HG03175 (cell line): Measurements from ENCODE around the gene DENND1C.

Source experiments
- ATAC-seq: cut with Tn5 transposase; IDR thresholded peaks from one replicate; pipeline ENCODE4 v1.9.1; 2021; ENCODE audit warnings: mild to moderate bottlenecking, moderate library complexity; ENCODE audit not compliant: unreplicated experiment

DENND1C gene

DNA sequence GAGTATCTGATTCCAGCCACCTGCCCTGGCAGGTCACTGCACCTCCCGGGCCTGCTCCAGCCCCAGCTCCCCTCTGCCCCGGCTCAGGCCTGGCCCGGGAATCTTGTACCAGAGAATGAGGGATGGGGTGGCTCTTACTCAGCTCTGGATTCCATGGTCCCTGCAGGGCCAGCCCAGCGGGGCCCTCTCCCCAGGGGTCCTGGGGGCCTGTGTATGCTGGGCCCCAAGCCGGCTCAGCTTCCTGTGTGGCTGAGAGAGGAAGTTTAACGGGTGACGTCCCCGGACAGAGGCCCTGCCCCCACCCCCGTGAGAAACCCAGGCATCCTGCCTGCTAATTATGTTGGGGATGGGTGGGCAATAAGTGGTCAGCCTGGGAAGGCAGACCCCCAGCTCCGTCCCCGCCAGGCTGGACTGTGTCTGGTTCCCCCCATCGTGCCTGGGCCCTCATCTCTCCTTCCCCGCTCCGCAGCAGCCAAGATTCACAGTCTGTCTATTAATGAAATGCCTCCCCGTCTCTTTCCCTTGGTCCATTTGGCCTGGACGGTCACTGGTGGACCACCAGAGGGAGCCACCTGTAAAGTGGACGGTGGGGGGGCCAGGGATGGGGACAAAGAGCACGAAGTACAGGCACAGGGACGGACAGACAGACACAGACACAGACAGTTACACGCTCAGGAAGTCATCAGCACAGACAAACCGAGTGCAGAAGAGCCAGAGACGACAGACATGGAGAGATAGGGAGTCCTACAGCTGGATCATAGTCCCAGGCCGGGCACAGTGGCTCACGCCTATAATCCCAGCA, at the start of gene DENND1C:
Gene DENND1C, minus strand, starts transcription at position 247 of the 802 bp plus-strand sequence. Its CDS starts 92 bp downstream, at position 155.
- ATAC-seq, result peak; percentile 66

DNA sequence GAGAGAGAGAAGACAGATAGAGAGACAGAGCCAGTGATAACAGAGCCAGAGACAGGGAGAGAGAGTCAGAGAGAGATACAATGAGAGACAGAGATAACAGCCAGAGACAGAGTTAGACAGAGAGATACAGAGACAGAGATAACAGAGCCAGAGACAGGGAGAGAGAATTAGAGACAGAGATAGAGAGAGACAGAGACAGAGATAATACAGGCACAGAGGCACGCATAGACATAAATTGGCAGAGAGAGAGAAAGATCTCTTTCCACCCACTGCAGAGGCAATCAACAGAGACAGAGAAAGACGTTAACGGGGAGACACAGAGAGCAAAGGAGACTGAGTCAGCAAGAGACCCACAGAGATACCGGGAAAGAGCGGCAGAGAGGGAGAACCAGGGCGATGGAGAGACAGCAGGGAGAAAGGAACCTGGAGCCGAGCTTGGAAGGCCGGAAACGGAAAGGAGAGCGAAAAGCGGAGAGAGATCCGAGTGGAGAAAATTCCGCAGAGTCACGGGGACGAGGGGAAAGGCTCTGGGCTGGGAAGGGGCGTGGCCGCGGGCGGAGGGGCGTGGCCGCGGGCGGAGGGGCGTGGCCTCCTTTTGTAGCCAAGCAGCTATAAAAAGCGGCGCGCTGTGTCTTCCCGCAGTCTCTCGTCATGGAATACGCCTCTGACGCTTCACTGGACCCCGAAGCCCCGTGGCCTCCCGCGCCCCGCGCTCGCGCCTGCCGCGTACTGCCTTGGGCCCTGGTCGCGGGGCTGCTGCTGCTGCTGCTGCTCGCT, 49.0 kb upstream of the DENND1C start, which contains the start of gene TNFSF9:
Gene TNFSF9, plus strand, starts transcription at position 641 of the 777 bp plus-strand sequence. Its CDS starts 11 bp downstream, at position 652.
- ATAC-seq, result peak; percentile 28

DNA sequence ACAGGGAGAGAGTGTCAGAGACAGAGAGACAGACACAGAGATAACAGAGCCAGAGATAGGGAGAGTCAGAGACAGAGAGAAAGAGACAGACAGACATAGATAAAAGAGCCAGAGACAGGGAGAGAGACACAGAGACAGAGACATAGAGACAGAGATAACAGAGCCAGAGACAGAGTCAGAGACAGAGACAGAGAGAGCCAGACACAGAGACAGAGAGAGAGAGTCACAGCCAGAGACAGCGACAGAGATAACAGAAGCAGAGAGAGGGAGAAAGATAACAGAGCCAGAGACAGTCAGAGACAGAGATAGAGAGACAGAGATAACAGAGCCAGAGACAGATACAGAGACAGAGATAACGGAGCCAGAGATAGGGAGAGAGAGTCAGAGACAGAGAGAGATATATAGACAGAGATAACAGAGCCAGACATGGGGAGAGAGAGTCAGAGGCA, 48.4 kb upstream of the DENND1C start:
- no peak for ATAC-seq

GRCh38 chr19:6529351-6529750, 47.8 kb upstream of the DENND1C start:
- no peak for ATAC-seq

- peak; percentile 1 for ATAC-seq
Observed at GRCh38 chr19:6528544-6529121, 47.0 kb upstream of the DENND1C start.

DNA sequence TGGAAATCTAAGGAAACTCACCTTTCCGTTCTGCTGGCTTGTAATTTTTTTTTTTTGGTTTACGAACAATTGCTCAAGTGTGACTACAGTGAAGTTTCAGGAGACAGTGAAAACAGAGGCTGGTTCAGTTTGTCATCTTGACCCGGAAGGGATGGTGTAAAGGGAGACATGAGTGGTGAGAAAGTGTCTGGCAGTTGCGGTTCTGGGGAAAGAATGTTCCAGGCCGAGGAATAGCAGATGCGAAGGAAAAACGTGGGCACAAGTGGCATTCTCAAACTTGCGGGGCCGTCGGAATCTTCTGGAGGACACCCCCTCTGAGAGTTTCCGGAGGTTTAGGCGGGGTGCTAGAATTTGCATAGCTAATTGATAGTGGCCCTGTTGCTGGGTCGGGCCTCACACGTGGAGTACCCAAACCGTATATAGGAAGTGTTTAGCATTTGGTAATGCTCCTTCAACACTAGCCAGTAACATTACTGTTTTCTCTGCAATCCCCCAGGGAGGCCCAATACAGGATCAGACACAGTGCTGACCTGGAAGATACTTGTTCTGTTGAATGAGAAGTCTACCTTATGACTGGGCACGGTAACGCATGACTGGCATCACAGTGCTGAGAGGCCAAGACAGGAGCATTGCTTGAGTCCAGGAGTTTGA, 46.4 kb upstream of the DENND1C start:
- peak; percentile 58 for ATAC-seq

- no peak for ATAC-seq
Observed at GRCh38 chr19:6524311-6524710, 42.7 kb upstream of the DENND1C start.

DNA sequence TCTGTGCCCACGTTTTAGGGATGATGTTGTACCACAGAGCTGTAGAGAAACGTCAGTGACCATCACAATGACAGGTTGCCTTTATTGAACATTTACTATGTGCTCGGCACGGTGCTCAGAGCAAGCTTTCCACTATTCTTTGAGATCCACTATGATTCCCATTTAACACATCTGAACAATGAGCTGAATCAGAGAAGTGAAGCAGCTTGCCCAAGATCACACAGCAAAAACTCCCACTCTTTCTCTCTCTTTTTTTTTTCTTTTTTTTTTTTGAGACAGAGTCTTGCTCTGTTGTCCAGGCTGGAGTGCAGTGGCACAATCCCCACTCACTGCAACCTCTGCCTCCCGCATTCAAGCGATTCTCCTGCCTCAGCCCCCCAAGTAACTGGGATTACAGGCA, 41.1 kb upstream of the DENND1C start:
- ATAC-seq, result no peak

DNA sequence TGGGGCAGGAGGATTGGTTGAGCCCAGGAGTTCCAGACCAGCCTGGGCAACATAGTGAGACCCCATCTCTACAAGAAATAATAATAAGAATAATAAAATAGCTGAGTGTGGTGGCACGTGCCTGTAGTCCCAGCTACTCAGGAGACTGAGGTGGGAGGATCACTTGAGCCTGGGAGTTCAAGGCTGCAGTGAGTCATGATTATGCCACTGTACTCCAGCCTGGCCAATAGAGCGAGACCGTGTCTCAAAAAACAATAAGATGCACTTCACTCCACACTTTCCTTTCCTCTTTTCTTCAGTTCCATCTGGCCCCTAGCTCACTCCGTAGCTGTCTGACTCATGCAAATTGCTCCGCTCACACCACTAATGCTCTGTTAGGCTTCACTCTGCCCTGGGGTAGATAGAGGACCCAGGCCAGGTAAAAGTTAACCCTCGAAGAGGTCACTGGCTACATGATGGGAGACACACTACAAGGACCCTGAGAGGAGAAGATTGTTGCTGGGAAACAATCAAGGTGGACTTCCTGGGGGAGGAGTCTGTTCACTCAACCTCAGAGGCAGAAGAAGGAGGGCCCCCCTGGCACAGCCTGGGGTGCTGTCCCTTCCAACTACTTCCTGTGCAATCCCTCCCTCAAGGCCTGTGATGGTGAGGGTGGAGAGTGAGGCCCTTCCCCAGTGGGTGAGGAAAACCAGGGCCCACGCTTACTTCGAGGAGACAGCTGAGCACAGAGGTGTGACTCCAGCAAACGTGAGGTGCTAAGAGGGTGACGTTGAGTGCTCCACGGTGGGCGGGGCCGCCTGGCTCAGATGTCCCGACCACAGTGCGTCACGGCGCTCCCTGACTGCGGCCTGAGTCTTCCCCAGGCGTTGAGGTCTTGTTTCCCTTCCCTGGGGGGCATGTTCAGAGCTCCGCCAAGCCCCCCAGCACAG, 40.4 kb upstream of the DENND1C start:
- ATAC-seq, result peak; percentile 49

- no peak for ATAC-seq
Observed at GRCh38 chr19:6519289-6519688, 37.7 kb upstream of the DENND1C start.

GRCh38 chr19:6518145-6518911, 36.7 kb upstream of the DENND1C start:
- no peak for ATAC-seq

- ATAC-seq, result peak; percentile 44
Observed at GRCh38 chr19:6516659-6517291, 35.2 kb upstream of the DENND1C start.

DNA sequence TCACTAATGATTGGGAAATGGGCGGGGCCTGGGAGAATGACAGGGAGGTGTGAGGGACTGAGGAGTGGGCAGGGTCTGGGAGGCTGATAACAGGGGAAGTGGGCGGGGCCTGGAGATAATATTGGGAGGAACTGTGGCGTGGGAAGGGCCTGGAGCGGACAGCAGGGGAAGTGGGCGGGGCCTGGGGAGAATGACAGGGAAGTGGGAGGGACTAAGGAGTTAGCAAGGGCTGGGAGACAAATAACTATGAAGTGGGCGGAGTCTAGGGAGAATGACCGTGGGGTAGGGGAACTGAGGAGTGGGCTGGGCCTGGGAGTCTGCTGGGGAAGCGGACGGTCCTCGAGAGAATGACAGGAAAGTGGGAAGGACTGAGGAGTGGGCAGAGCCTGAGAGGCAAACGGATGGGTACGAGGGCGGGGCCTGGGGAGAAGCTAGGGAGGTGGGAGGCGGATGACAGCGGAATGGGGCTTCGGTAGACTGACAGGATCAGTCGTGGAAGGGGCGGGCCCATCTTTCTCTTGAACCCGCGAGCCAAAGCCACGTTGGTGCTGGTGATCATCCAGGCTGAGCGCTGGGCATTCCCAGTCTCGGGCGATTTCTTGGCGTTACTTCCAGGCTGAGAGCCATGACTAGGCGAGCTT, 34.6 kb upstream of the DENND1C start:
- ATAC-seq, result peak; percentile 52

DNA sequence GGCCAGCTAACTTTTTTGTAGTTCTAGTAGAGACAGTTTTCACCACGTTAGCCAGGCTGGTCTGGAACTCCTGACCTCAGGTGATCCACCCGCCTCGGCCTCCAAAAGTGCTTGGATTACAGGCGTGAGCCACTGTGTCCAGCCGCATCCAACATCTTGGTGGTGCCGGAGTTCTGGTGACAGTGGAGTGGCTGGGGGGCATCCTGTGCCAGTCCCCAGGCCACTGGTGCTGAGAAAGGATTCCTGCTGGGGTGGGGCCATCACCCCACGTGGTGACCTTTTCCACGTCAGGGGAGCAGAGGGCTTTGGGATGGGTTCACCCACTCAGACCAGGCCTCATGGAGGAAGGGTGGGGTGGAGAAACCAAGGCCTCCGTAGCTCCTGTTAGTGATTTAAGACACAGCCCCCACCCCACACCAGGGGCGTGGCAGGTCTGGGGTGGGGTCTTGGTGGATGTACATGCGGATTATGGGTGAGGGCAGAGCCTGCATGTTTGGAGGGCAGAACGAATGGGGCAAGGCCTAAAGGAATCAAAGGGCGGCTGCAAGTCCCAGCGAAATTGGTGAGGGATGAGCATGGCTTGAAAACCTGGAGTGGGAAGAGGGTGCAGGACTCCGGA, 33.4 kb upstream of the DENND1C start:
- no peak for ATAC-seq

DNA sequence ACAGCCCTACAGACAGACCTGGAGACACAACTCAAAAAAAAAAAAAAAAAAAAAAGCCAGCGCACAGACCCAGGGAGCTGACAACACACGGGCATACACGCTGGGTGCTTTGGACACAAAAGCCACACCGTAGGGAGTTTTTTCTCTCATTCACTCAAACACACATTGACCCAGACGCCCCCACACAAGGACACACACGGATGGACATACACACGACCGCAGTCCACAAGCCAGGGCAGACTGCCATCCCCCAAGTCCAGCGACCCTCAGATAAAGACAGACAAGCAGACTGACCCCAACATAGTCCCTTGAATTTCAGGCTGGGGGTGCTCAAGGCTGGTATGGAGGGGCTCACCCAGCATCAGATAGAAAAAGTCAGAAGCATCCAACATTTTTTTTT, 32.5 kb upstream of the DENND1C start:
- no peak for ATAC-seq

DNA sequence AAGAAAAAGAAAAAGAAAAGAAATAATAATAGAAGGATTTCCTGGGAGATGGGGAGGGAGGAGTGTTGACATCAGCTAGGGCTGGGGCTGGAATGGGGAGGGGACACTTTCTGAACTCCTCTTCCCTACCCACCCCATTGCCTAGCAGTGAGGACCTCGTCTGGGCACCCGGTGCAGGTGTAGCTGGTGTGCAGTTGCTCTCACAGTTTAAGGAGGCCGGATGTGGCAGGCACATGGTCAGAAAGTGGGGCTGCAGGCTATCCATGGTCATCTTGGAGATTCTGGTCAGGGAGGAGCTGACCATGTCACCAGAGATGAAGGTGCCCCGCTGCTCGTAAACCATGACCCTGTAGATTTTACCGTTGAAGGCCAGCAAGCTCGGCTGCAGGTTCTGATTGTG, 29.0 kb upstream of the DENND1C start:
- ATAC-seq, result no peak

GRCh38 chr19:6509118-6509971, 27.8 kb upstream of the DENND1C start:
- no peak for ATAC-seq
